BE2C (cell line): ENCODE results near the gene RNU2-1.
"Not testable (repeated sequence)": the region's sequence is repeated elsewhere in the genome, so short reads cannot be mapped to it uniquely, and the experiment has no call there.

Experiments used
- DNase-seq: peaks from one replicate; pipeline ENCODE4 v3.0.0-alpha.2; 2020
- H3K27me3 ChIP-seq: fragments of 250-450 bp; sonication (Bioruptor Pico); 2 replicates; pipeline ENCODE4 v1.5.1; 2020; ENCODE audit warnings: mild to moderate bottlenecking
- H3K36me3 ChIP-seq: fragments of 250-450 bp; sonication (Bioruptor Pico); 2 replicates; pipeline ENCODE4 v1.5.1; 2020; ENCODE audit warnings: mild to moderate bottlenecking
- H3K4me1 ChIP-seq: fragments of 250-450 bp; sonication (Bioruptor Pico); 2 replicates; pipeline ENCODE4 v1.5.1; 2020
- H3K4me3 ChIP-seq: 2 replicates; pipeline ENCODE4 v1.5.1; 2011; ENCODE audit warnings: low read depth, low read length
- H3K9me3 ChIP-seq: fragments of 250-450 bp; sonication (Bioruptor Pico); 2 replicates; pipeline ENCODE4 v1.5.1; 2020
- CTCF ChIP-seq: IDR thresholded peaks from 2 replicates; pipeline ENCODE4 v1.5.1; 2012; ENCODE audit warnings: mild to moderate bottlenecking, low read depth, low read length

The RNU2-1 gene

GRCh38 chr17:43193251-43193650, 40.5 kb downstream of the RNU2-1 start:
- Histone ChIP-seq H3K4me3 (no peak overlapping the region), H3K4me1 (no peaks in the 10 kb centered on the region), H3K27me3 (no peaks in the 10 kb centered on the region), H3K9me3 (no peaks in the 10 kb centered on the region), H3K36me3 (peaks cover 65% of the 10 kb centered on the region)
- DNase-seq, result no peak
- no peak for TF ChIP-seq CTCF

GRCh38 chr17:43186656-43187055, 47.1 kb downstream of the RNU2-1 start:
- not testable (repeated sequence) for H3K4me1 ChIP-seq, H3K27me3 ChIP-seq, DNase-seq, H3K4me3 ChIP-seq, H3K9me3 ChIP-seq
- peaks cover 34% of the 10 kb centered on the region for H3K36me3 ChIP-seq

- no peak for TF ChIP-seq CTCF
- no peaks in the 10 kb centered on the region for H3K9me3 ChIP-seq
- peaks cover 8% of the 10 kb centered on the region for H3K36me3 ChIP-seq
These were observed 49.9 kb downstream of the RNU2-1 start for GRCh38 chr17:43183921-43184320.

More at GRCh38 chr17:43183921-43184320, 49.9 kb downstream of the RNU2-1 start:
- no peaks in the 10 kb centered on the region for H3K27me3 ChIP-seq
- H3K4me3 ChIP-seq, result no peak overlapping the region
- H3K4me1 ChIP-seq, result no peaks in the 10 kb centered on the region
- DNase-seq, result no peak
